GM18520 (cell line): Measurements from ENCODE around the gene P2RY6.
"Not testable (repeated sequence)": the region's sequence is repeated elsewhere in the genome, so short reads cannot be mapped to it uniquely, and the experiment has no call there.

Experiments used
- ATAC-seq: cut with Tn5 transposase; IDR thresholded peaks from one replicate; pipeline ENCODE4 v1.9.1; 2021; ENCODE audit not compliant: unreplicated experiment

Gene P2RY6

DNA sequence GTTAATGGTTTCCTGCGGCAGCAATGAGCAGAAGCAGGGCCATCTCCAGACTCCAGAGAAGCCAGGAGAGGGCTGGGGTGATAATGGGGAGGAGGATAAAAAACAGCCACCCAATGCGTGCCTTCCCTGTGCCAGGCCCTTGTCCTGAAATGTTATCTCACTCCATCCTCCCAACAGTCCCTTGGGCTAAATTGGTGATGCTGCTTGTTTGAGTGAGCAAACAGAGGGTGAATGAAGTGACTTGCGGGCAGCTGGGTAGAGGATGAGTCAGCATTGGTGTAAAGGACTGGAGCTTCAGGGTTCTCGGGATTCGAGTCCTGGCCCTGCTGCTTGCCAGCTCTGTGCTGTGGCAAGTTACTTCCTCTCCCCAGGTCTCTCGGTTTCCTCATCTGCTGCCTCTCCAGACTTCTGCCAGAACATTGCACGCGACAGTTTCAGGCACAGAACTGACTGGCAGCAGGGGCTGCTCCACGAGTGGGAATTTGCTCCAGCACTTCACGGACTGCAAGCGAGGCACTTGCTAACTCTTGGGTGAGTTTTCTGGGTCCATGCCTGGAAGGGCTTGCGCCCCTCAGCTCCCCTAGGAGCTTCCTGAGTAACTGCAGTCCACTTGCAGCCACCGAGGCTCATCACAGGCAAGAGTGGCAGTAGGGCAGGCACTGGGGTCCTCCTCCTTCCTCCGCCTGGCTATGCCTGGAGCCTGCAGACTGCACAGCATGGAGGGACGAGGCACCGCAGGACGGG lies at the start of gene P2RY6:
P2RY6 (plus strand) TSS at position 403 of the 744 bp plus-strand sequence. CDS start 24,181 bp downstream, outside the sequence.
- no peak for ATAC-seq

GRCh38 chr11:73223998-73224730 lies 48.0 kb upstream of the P2RY6 start:
- ATAC-seq, result no peak

GRCh38 chr11:73225001-73225686 lies 47.0 kb upstream of the P2RY6 start:
- no peak for ATAC-seq

GRCh38 chr11:73225851-73226250 lies 46.3 kb upstream of the P2RY6 start:
- ATAC-seq, result no peak

GRCh38 chr11:73226297-73227006 lies 45.7 kb upstream of the P2RY6 start:
- ATAC-seq, result no peak

DNA sequence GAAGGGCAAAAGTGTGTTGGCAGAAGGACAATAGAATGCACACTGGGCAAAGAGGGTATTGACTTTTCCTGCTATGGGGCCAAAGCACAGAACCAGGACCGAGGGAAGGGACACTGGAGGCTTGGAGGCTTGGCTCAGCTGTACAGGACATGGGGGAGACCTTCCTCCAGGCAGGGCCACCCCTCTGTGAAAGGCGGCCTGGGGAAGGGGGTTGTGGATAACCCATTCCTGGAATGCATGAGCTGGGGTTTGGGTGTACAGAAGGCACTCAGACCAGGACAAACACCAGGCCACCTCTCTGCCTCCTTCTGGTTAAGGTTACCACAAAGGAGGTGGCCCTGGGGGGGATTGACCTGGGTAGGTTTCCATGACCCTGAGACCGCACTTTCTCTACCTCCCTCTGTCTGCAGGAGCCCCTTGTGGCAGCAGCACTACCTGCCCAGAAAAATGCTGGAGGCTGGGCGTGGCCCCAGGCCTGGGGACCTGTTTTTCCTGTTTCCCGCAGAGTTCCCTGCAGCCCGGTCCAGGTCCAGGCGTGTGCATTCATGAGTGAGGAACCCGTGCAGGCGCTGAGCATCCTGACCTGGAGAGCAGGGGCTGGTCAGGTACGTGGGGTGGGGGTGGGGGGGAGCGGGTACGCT lies 44.4 kb upstream of the P2RY6 start:
- no peak for ATAC-seq

GRCh38 chr11:73228268-73229134 lies 43.6 kb upstream of the P2RY6 start:
- ATAC-seq, result no peak

DNA sequence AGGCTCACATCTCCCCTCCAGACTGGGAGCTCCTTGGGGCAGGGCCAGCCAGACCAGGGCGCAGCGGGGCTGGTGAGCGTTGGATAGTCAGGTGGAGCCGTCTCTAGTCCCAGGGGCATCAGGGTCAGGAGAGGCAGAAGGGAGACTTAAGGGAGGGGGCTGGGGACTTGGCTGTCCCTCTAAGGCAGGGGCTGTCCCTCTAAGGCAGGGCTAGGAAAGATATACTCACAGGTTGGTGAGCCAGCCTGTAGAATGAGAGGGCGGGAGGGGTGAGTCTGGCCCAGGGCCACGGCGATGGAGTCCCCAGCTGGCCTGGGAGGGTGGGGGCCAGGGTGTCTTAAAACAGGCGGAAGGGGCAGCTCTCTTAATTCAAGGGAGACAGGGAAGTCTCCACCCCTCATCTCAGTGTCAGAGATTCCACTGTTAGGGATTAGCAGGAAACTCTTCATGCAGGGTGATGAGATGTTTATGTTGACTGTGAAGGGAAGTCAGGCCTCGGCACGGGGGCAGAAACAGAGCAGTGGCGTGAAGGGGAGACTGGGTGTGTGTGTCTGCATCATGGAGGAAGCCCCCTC lies 42.7 kb upstream of the P2RY6 start:
- ATAC-seq, result no peak

DNA sequence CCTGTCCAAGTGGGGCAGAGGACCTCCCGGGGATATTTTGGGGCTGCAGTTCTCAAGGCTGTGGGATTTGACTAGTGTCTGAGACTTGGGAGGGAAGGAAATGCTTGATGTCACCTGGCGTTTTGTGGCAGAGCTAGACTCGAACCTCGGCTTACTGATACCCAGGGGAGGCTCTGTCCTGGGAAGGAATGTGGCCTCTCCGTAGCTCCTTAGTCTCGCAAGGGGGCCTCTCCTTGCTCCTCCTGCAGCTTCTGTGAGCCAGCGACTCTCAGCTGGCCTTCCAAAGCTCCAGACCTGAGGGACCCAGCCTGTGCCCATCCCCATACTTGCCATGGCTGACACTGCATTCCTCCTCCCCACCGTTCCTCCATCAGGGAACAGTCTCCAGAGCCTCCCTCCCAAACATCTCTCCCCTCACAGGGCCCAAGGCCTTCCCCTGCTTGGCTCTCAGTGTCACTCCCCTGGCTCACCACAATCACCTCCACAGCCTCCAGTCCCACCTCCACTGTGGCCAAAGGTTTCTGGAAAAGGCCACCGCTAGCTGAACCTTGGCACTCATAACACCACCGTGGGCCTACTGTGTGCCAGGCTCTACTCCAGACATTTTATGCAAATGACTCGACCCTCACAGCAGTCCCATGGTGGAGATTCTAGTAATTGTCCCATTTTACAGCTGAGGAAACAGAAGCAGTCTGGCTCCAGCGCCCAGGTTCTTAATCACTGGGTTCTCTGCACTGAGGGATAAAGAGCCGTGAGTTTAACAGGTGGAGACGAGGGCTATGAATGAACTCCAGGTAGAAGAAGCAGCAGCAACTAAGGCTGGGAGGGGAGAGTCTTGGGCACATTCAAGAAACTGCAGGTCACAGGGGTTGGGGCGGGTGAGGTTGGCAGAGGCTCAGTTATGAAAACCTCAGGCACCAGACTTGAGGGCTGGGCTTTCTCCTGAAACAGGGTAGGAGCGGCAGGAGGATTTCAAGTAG lies 42.0 kb upstream of the P2RY6 start:
- no peak for ATAC-seq

GRCh38 chr11:73230931-73231330 lies 41.2 kb upstream of the P2RY6 start:
- ATAC-seq, result no peak

GRCh38 chr11:73232487-73232886 lies 39.7 kb upstream of the P2RY6 start:
- ATAC-seq, result not testable (repeated sequence)

- no peak for ATAC-seq
These were observed 38.9 kb upstream of the P2RY6 start for GRCh38 chr11:73233211-73233610.

DNA sequence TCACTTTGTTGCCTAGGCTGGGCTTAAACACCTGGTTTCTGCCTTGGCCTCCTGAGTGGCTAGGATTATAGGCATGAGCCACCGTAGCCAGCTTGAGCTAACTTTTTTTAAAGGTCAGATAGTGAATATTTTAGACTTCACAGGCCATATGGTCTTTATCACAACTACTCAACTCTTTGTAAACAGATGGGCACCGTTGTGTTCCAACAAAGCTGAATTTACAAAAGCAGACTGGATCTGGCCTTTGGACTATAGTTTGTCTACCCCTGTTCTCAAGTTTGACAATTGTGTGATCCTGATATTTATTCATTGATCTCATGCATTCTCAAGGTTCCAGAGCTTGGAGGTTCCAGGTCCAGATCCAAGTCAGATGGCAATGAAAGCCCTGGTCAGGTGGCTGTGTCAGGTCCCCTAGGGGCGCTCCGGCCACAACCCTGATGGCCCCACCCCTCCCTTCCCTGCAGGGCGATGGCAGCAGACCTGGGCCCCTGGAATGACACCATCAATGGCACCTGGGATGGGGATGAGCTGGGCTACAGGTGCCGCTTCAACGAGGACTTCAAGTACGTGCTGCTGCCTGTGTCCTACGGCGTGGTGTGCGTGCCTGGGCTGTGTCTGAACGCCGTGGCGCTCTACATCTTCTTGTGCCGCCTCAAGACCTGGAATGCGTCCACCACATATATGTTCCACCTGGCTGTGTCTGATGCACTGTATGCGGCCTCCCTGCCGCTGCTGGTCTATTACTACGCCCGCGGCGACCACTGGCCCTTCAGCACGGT lies 38.3 kb upstream of the P2RY6 start:
- no peak for ATAC-seq

DNA sequence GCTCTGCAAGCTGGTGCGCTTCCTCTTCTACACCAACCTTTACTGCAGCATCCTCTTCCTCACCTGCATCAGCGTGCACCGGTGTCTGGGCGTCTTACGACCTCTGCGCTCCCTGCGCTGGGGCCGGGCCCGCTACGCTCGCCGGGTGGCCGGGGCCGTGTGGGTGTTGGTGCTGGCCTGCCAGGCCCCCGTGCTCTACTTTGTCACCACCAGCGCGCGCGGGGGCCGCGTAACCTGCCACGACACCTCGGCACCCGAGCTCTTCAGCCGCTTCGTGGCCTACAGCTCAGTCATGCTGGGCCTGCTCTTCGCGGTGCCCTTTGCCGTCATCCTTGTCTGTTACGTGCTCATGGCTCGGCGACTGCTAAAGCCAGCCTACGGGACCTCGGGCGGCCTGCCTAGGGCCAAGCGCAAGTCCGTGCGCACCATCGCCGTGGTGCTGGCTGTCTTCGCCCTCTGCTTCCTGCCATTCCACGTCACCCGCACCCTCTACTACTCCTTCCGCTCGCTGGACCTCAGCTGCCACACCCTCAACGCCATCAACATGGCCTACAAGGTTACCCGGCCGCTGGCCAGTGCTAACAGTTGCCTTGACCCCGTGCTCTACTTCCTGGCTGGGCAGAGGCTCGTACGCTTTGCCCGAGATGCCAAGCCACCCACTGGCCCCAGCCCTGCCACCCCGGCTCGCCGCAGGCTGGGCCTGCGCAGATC lies 37.5 kb upstream of the P2RY6 start:
- no peak for ATAC-seq

DNA sequence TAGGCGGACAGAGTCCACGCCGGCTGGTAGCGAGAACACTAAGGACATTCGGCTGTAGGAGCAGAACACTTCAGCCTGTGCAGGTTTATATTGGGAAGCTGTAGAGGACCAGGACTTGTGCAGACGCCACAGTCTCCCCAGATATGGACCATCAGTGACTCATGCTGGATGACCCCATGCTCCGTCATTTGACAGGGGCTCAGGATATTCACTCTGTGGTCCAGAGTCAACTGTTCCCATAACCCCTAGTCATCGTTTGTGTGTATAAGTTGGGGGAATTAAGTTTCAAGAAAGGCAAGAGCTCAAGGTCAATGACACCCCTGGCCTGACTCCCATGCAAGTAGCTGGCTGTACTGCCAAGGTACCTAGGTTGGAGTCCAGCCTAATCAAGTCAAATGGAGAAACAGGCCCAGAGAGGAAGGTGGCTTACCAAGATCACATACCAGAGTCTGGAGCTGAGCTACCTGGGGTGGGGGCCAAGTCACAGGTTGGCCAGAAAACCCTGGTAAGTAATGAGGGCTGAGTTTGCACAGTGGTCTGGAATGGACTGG lies 36.8 kb upstream of the P2RY6 start:
- no peak for ATAC-seq

DNA sequence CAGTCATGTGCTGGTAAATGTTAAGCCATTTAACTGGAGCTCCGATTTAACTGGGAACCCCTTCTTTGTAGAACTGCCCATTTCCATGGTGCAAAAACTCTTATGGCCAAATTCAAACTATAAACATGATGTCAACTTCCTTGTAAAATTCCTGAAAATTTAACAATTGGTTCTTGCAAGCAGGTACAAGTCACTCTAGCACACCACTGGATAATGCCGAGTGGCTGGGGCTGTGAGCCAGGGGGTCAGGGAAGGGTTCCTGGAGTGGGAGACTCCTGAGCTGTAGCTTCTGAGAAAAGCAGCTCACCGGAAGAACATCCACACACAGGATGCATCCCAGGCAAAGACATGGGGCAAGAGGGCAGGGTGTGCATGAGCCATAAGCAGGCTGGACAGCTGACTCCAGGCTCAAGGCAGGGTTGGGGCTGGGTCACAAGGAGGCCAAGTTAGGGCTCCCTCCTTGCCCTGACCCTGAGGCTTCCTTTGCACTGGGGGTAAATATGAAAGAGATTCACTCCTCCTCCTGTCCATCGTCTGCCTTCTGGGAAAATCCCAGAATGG lies 35.9 kb upstream of the P2RY6 start:
- no peak for ATAC-seq
